Uterus (tissue), 2 donors: ENCODE measurements around the gene LRRC3.

Experiments
- POLR2A ChIP-seq, 2 donors: fragments of 450-650 bp; IDR thresholded peaks; one replicate each; pipeline ENCODE4 v1.6.1; 2016; ENCODE audit warnings: antibody characterized with exemption in 2 of 2, mild to moderate bottlenecking in 1 of 2, moderate library complexity in 1 of 2
- TF ChIP-seq, protein P1 (sequence below), 4 experiments: fragments of 200-600 bp in 2 of 4; fragments of 450-650 bp in 2 of 4; sonication (generic) in 2 of 4; IDR thresholded peaks; one replicate each; pipeline ENCODE4 v1.5.1; 2016 to 2019; ENCODE audit warnings: antibody characterized with exemption in 4 of 4, mild to moderate bottlenecking in 2 of 4, moderate library complexity in 1 of 4

DNA sequence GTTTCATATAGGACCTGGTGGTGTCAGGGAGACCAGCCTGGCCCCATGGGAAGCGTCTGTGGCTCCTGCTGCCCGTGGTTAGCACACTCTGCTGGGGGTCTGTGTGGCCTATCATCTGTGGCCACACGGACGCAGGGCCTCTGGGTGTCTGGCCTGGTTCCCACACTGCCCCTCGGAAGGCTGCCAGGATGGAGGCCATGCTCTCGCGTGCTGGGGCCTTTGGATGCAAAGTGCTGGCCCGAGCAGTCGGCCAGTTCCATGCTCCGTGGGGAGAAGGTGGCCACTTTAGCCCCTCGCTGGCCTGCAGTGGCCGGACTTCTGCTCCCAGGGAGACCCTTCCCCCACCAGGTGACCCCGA is 20.8 kb upstream of the LRRC3 start:
- TF ChIP-seq, protein P1, sequence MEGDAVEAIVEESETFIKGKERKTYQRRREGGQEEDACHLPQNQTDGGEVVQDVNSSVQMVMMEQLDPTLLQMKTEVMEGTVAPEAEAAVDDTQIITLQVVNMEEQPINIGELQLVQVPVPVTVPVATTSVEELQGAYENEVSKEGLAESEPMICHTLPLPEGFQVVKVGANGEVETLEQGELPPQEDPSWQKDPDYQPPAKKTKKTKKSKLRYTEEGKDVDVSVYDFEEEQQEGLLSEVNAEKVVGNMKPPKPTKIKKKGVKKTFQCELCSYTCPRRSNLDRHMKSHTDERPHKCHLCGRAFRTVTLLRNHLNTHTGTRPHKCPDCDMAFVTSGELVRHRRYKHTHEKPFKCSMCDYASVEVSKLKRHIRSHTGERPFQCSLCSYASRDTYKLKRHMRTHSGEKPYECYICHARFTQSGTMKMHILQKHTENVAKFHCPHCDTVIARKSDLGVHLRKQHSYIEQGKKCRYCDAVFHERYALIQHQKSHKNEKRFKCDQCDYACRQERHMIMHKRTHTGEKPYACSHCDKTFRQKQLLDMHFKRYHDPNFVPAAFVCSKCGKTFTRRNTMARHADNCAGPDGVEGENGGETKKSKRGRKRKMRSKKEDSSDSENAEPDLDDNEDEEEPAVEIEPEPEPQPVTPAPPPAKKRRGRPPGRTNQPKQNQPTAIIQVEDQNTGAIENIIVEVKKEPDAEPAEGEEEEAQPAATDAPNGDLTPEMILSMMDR (IDR thresholded peaks at IDR 0.05): no peak
- no peak for TF ChIP-seq POLR2A (IDR thresholded peaks at IDR 0.05)
